HK-2 (cell line): ENCODE measurements around the gene HERPUD2.
"Not testable (repeated sequence)": the region's sequence is repeated elsewhere in the genome, so short reads cannot be mapped to it uniquely, and the experiment has no call there.

Experiments
- DNase-seq: peaks from one replicate; pipeline ENCODE4 v3.0.0-alpha.2; 2018; ENCODE audit not compliant: unreplicated experiment

Gene HERPUD2

DNA sequence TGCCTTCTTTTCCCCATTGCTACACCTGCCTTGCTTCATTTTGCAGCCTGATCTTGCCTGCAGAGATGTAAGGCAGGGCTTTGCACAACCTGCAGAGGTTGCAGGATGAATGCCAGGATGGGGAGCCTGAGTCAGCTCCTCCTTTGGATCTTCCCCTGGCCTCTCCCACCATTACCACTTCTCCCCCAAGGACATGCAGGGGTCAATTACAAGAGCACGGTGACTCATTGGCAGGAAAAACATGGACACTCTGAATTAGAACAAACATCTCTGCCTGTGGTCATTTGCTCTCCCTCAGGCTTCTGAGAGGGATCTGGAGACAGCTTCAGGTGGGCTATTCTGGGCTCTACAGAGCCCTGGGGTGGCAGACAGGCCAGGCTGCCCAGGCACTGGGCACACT lies 89.2 kb downstream of the HERPUD2 start:
- no peak for DNase-seq

DNA sequence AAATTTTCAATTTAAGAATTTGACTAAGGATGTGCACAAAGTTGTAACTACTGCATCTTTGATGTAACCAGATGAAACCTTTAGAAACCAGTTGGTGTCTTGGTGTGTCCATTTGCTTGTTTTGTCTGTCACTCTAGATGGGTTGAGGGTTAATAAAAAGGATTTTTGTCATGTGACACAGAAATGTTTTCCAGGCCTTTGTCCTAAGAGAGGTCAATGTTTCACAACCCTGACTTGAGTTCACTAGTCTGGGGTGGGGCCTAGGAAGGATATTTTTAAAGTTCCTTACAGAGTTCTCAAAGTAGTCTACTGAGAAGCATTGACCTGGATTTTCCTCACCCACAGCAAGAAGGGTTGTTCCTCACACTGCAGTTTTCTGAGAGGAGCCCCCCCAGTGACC lies 90.3 kb downstream of the HERPUD2 start:
- DNase-seq: no peak

DNA sequence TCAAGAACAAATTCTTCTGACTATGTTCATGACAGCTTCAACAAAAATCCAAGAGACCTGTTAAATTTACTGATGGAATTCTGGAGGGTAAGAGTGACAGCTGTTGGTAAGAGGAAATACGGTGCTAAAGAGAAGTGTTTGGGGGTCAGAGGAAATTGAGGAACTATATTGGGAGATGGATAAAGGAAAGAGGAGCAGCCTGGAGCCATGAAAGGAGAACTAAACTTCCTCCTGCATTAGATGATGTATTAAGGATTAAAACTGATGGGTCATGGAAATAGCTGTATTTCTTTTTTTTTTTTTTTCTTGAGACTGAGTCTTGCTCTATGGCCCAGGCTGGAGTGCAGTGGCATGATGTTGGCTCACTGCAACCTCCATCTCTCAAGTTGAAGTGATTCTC lies 95.3 kb downstream of the HERPUD2 start:
- no peak for DNase-seq

DNA sequence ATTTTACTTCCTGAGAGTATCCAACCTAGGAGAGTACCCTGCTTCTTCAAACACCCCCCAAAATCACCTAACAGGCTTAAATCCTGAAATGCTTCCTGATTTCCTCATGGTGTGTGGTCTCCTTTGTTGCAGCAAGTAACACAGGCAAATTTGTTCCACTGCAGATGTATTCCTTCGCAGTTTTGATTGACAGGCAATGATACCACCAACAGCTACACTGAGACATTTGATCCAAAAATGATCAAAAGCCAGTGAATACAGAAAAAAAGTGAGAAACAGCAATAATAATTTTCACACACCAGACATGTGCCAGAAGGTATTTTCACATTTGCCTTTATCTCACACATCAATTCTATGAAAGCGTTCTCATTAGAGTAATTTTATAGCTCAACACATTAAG lies 95.9 kb downstream of the HERPUD2 start:
- no peak for DNase-seq

DNA sequence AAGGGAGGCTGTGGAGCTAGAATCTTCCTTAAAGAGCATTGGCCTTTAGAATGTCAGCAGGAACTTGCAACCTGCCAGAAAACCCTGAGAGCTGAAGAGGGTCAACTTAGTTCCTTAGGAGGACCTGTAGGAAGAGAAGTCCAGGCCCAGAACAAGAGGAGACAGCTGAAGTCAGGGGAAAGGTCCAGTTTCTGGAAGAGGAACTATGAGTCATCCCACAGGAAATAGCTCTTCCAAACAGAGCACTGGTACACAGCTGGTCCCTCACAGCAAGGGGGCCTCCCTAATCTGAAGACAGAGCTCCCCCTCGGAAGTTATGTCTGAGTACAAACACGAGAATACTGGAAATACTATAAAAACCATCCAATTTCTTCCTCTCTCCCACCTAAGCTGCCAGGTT lies 98.9 kb downstream of the HERPUD2 start:
- no peak for DNase-seq

DNA sequence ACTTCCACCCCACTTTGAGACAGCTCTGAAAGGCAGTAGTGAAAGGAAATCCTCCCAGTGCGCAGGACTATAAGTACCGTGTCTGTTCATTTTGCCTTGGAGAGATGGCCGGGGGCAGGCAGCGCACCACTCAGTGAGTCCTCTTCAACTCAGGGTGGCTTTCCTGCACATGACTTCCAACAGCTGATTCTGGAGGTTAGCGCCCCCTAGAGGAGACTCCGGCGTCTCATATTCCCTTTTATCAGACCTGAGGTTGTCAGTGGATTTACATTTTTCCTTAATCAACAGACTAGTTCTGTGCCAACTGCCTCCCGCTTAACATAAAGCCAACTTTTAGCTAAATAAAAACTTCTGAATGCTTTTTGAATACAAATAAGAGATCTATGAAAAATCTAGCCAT lies 101.0 kb downstream of the HERPUD2 start:
- DNase-seq: no peak

DNA sequence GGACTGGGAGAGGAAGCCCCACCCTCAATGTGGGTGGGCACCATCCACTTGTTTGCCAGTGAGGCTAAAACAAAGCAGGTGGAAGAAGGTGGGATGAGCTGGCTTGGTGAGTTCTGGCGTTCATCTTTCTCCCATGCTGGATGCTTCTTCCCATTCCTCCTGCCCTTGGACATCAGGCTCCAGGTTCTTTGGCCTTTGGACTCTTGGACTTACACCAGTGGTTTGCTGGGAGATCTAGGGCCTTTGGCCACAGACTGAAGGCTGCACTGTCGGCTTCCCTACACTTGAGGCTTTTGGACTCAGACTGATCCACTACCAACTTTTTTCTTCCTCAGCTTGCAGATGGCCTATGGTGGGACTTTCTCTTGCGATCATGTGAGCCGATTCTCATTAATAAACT lies 106.3 kb downstream of the HERPUD2 start:
- no peak for DNase-seq

DNA sequence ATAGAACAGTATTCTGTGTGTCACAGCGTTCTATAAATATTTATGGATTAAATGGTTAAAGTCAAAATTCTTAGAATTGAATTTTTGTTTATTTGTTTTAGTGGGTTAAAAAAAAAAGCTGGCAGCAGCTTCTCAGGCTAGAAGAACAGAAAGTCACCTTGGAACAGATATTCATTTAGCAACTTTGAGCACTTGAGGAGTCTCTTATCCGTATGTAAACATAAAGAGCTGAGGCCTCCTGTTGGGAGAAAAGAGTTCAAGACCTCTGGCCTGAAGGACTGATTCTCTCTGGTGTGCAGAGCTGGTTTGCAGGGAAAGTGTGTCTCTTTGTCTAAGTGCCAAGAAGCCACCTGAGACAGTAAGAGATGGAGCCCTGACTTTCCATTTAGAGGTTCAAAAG lies 109.9 kb downstream of the HERPUD2 start:
- no peak for DNase-seq

DNA sequence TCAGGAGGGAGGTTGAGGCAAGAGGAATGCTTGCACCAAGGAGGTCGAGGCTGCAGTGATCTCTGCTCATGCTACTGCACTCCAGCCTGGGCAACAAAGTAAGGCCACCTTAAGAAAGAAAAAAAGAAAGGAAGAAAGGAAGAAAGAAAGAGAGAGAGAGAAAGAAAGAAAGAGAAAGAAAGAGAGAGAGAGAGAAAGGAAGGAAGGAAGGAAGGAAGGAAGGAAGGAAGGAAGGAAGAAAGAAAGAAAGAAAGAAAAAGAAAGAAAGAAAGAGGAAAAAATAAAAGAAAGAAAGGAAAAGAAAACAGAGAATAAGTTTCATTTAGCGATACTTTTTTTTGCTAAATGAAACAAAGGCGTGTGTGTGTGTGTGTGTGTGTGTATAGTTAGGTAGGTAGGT lies 110.4 kb downstream of the HERPUD2 start:
- DNase-seq: not testable (repeated sequence)
